Left renal pelvis (tissue), 4 donors: ENCODE measurements around the gene PGM3. TPM values are rescaled to one million over a fixed set of nuclear protein-coding genes. Genes with fewer than 3 reads are reported as not detected.

Source experiments
- DNase-seq, 4 donors: peaks; one replicate each; pipeline ENCODE4 v3.0.0-alpha.2; 2013; ENCODE audit warnings: low read depth in 4 of 4, low spot score in 3 of 4
- polyA plus RNA-seq, 4 donors: library from polyadenylated mRNA; unstranded; fragments of 120-200 nt; gene quantifications; one replicate each; pipeline ENCODE4 v1.2.1, GENCODE V29; 2013; ENCODE audit not compliant: insufficient read length in 4 of 4

Gene PGM3
- polyA plus RNA-seq, 4 donors: 41.6 to 60.6 (median 49.9) TPM

- no peak for DNase-seq
Observed at GRCh38 chr6:83124553-83124952, 68.5 kb downstream of the PGM3 start.

GRCh38 chr6:83119742-83120300 lies 73.2 kb downstream of the PGM3 start:
- no peak for DNase-seq

GRCh38 chr6:83117802-83118201 lies 75.3 kb downstream of the PGM3 start:
- DNase-seq: no peak

Other genes starting within 250 kb of the PGM3 start
- gene UBE3D, start 127.4 kb downstream of the PGM3 start, polyA plus RNA-seq: 10 to 100 TPM in 1 of 4 donors, 1 to 10 TPM in 3; 4.5 to 10.2 (median 8.4) TPM
- gene DOP1A, start 125.6 kb downstream of the PGM3 start, polyA plus RNA-seq: 10 to 100 TPM; 25.0 to 41.0 (median 33.7) TPM
- 1 to 10 TPM; 6.9 to 7.6 (median 7.3) TPM for gene RWDD2A, start 92 bp upstream of the PGM3 start, polyA plus RNA-seq
- gene ME1, start 237.8 kb upstream of the PGM3 start, polyA plus RNA-seq: 1 to 10 TPM; 2.3 to 4.3 (median 3.6) TPM